GM23338 (cell line): ENCODE results near the gene SLC28A1.

ENCODE experiments used
- CTCF ChIP-seq, 2 experiments: fragments of 200-600 bp in 1 of 2; sonication (generic) in 1 of 2; conservative IDR thresholded peaks; 2 replicates each; pipeline versions ENCODE4 v1.5.1 to v1.6.1; 2016 to 2017; ENCODE audit warnings: antibody characterized with exemption in 2 of 2, low read depth in 2 of 2, mild to moderate bottlenecking in 2 of 2, moderate library complexity in 1 of 2
- EZH2 ChIP-seq: fragments of 200-600 bp; sonication (generic); IDR thresholded peaks from one replicate; pipeline ENCODE4 v1.8.0; 2017; ENCODE audit warnings: antibody characterized with exemption, mild to moderate bottlenecking, low read depth; ENCODE audit not compliant: unreplicated experiment
- STAT1 ChIP-seq: IDR thresholded peaks from one replicate; pipeline ENCODE4 v1.6.1; 2016; ENCODE audit warnings: antibody characterized with exemption; ENCODE audit not compliant: unreplicated experiment

GRCh38 chr15:84981054-84981710 lies 96.7 kb downstream of the SLC28A1 start:
- TF ChIP-seq CTCF (conservative IDR thresholded peaks at IDR 0.05; ENCODE audit: low read depth in 2 of 2): no peak; a peak in 1 of 4 replicates
- TF ChIP-seq STAT1: no peak
- TF ChIP-seq EZH2: no peak
